BE2C (cell line): ENCODE data around the gene KNL1.
"Not testable (repeated sequence)": the region's sequence is repeated elsewhere in the genome, so short reads cannot be mapped to it uniquely, and the experiment has no call there.

Experiments used
- DNase-seq: peaks from one replicate; pipeline ENCODE4 v3.0.0-alpha.2; 2020
- H3K27me3 ChIP-seq: fragments of 250-450 bp; sonication (Bioruptor Pico); 2 replicates; pipeline ENCODE4 v1.5.1; 2020; ENCODE audit warnings: mild to moderate bottlenecking
- H3K36me3 ChIP-seq: fragments of 250-450 bp; sonication (Bioruptor Pico); 2 replicates; pipeline ENCODE4 v1.5.1; 2020; ENCODE audit warnings: mild to moderate bottlenecking
- H3K4me1 ChIP-seq: fragments of 250-450 bp; sonication (Bioruptor Pico); 2 replicates; pipeline ENCODE4 v1.5.1; 2020
- H3K4me3 ChIP-seq: 2 replicates; pipeline ENCODE4 v1.5.1; 2011; ENCODE audit warnings: low read depth, low read length
- H3K9me3 ChIP-seq: fragments of 250-450 bp; sonication (Bioruptor Pico); 2 replicates; pipeline ENCODE4 v1.5.1; 2020
- TF ChIP-seq, protein P1 (sequence below): IDR thresholded peaks from 2 replicates; pipeline ENCODE4 v1.5.1; 2012; ENCODE audit warnings: mild to moderate bottlenecking, low read depth, low read length

Gene KNL1

GRCh38 chr15:40664909-40665308 is 70.9 kb downstream of the KNL1 start:
- TF ChIP-seq, protein P1, sequence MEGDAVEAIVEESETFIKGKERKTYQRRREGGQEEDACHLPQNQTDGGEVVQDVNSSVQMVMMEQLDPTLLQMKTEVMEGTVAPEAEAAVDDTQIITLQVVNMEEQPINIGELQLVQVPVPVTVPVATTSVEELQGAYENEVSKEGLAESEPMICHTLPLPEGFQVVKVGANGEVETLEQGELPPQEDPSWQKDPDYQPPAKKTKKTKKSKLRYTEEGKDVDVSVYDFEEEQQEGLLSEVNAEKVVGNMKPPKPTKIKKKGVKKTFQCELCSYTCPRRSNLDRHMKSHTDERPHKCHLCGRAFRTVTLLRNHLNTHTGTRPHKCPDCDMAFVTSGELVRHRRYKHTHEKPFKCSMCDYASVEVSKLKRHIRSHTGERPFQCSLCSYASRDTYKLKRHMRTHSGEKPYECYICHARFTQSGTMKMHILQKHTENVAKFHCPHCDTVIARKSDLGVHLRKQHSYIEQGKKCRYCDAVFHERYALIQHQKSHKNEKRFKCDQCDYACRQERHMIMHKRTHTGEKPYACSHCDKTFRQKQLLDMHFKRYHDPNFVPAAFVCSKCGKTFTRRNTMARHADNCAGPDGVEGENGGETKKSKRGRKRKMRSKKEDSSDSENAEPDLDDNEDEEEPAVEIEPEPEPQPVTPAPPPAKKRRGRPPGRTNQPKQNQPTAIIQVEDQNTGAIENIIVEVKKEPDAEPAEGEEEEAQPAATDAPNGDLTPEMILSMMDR: no peak
- no peaks in the 10 kb centered on the region for H3K27me3 ChIP-seq
- H3K4me1 ChIP-seq: no peaks in the 10 kb centered on the region
- H3K36me3 ChIP-seq: peaks cover 20% of the 10 kb centered on the region
- H3K9me3 ChIP-seq: no peaks in the 10 kb centered on the region
- no peak for DNase-seq
- H3K4me3 ChIP-seq: no peak overlapping the region

DNA sequence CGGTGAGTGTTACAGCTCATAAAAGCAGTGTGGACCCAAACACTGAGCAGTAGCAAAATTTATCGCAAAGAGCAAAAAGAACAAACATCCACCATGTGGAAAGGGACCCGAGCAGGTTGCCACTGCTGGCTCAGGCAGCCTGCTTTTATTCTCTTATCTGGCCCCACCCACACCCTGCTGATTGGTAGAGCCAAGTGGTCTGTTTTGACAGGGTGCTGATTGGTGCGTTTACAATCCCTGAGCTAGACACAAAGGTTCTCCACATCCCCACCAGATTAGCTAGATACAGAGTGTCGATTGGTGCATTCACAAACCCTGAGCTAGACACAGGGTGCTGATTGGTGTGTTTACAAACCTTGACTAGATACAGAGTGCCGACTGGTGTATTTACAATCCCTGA is 82.2 kb downstream of the KNL1 start:
- H3K27me3 ChIP-seq, DNase-seq, H3K4me1 ChIP-seq, H3K36me3 ChIP-seq, H3K4me3 ChIP-seq, H3K9me3 ChIP-seq: not testable (repeated sequence)

GRCh38 chr15:40676906-40677305 is 82.9 kb downstream of the KNL1 start:
- not testable (repeated sequence) for H3K4me3 ChIP-seq

DNA sequence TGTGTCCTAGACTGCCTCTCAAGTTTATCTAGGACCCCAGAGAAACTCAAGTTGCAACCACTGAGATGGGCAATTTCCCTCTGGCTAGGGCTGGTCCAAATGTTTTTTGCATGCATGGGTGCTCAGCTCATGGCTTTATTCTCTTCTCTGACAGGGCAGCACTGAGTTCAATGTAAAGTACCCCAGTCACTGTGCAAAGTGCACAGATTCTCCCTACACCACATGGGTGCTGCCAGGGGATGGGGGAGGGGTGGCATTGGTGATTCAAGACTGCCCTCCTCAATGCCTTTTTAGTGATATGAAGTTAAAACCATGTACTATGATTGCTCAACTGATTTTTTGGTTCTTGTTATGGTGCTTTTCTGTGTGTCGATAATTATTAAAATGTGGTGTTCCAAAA is 86.1 kb downstream of the KNL1 start:
- no peak for DNase-seq

More at GRCh38 chr15:40676906-40677305, 82.9 kb downstream of the KNL1 start:
- not testable (repeated sequence) for DNase-seq, H3K27me3 ChIP-seq, H3K4me1 ChIP-seq, H3K9me3 ChIP-seq, H3K36me3 ChIP-seq

DNA sequence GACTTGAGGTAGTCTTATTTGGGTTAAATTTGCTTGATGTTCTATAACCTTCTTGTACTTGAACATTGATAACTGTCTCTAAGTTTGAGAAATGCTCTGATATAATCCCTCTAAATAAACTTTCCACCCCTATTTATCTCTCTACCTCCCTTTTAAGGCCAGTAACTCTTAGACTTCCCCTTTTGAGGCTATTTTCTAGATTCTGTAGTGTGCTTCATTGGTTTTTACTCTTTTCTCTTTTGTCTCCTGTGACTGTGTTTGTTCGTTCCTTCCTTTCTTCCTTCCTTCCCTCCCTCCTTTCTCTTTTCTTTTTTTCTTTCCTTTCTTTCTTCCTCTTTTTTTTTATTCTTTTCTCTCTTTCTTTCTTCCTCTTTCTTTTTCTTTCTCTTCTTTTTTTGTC is 86.9 kb downstream of the KNL1 start:
- H3K27me3 ChIP-seq, H3K9me3 ChIP-seq, H3K4me1 ChIP-seq, H3K36me3 ChIP-seq, DNase-seq, H3K4me3 ChIP-seq: not testable (repeated sequence)

More for the DNA sequence above, 86.1 kb downstream of the KNL1 start:
- TF ChIP-seq, protein P1: no peak
- Histone ChIP-seq H3K4me1 (no peaks in the 10 kb centered on the region; the same call in 1 of the 2 replicates), H3K27me3 (no peaks in the 10 kb centered on the region), H3K9me3 (no peaks in the 10 kb centered on the region), H3K4me3 (no peak overlapping the region), H3K36me3 (no peaks in the 10 kb centered on the region)

GRCh38 chr15:40684381-40684780 is 90.3 kb downstream of the KNL1 start:
- no peaks in the 10 kb centered on the region for H3K9me3 ChIP-seq
- H3K27me3 ChIP-seq: no peaks in the 10 kb centered on the region
- DNase-seq: no peak
- no peaks in the 10 kb centered on the region for H3K36me3 ChIP-seq
- H3K4me1 ChIP-seq: no peaks in the 10 kb centered on the region; the same call in none of the 2 replicates
- TF ChIP-seq, protein P1: no peak
- no peak overlapping the region for H3K4me3 ChIP-seq

- H3K4me3 ChIP-seq: no peak overlapping the region
- no peaks in the 10 kb centered on the region for H3K27me3 ChIP-seq
- no peak for DNase-seq
- H3K4me1 ChIP-seq: no peaks in the 10 kb centered on the region; the same call in 1 of the 2 replicates
- H3K36me3 ChIP-seq: no peaks in the 10 kb centered on the region
- TF ChIP-seq, protein P1: no peak
- H3K9me3 ChIP-seq: no peaks in the 10 kb centered on the region
Measured at GRCh38 chr15:40685376-40685775, 91.3 kb downstream of the KNL1 start.
